ENCODE data around the gene HOXA7. TPM values are rescaled to one million over a fixed set of nuclear protein-coding genes. Genes with fewer than 3 reads are reported as not detected.

HOXA7 gene
- total RNA-seq, 6 experiments from 2014 or later, result not detected

DNA sequence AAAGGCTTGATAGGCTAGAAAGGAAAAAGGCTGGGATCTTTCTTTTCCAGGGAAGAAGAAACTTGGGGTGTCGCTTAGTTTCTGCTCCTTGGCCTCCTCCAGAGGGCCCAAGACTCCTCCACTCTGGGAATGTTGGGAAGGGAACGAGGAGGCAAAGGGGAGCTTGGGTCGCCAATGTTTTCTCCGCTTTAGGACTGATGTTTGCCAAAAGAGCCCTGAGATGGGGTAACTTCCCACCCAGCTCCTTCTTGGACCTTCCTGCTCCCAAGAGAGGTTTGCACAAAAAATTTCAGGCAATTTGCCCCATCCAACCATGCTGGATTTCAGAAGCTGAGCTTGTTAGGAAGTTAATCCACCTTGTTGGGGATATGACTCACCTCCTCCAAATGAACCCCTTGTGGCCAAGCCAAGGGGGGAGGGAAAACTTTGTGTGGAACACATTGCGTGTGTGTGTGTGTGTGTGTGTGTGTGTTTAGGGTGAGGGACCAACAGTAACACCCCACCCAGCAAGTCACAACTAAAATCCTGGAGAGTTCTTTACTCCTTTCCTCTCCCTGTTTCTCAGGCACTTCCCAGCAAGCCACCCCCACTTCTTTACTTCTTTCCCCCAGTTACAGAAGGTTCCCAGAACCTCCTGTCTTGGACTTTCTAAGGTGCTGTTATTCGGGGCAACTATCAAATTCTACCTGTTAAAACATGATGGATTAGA lies 45.3 kb downstream of the HOXA7 start:
- WGBS (ENCODE audit: insufficient coverage, low coverage, low lambda C conversion rate, missing lambda C conversion rate), result 19% methylated on average over 3 of the region's 6 CpGs
- Histone ChIP-seq H3K36me3 (no peaks in the 10 kb centered on the region), H3K4me3 (no peak overlapping the region), H3K27me3 (peaks cover 0 to 13% of the 10 kb centered on the region in 2 donors), H3K27ac (peak overlapping the region in 2 of 3 donors; percentile 25 to 65), H3K9me3 (no peaks in the 10 kb centered on the region), H3K4me1 (peaks cover 0 to 4% (median 0%) of the 10 kb centered on the region in 4 donors)
- ATAC-seq (no peak), DNase-seq (no peak)
- intact Hi-C loops (cut with DNase I), result no loop called here
- TF ChIP-seq, protein P1, sequence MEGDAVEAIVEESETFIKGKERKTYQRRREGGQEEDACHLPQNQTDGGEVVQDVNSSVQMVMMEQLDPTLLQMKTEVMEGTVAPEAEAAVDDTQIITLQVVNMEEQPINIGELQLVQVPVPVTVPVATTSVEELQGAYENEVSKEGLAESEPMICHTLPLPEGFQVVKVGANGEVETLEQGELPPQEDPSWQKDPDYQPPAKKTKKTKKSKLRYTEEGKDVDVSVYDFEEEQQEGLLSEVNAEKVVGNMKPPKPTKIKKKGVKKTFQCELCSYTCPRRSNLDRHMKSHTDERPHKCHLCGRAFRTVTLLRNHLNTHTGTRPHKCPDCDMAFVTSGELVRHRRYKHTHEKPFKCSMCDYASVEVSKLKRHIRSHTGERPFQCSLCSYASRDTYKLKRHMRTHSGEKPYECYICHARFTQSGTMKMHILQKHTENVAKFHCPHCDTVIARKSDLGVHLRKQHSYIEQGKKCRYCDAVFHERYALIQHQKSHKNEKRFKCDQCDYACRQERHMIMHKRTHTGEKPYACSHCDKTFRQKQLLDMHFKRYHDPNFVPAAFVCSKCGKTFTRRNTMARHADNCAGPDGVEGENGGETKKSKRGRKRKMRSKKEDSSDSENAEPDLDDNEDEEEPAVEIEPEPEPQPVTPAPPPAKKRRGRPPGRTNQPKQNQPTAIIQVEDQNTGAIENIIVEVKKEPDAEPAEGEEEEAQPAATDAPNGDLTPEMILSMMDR (IDR thresholded peaks at IDR 0.05), result no peak
- no peak for TF ChIP-seq POLR2A (IDR thresholded peaks at IDR 0.05)

DNA sequence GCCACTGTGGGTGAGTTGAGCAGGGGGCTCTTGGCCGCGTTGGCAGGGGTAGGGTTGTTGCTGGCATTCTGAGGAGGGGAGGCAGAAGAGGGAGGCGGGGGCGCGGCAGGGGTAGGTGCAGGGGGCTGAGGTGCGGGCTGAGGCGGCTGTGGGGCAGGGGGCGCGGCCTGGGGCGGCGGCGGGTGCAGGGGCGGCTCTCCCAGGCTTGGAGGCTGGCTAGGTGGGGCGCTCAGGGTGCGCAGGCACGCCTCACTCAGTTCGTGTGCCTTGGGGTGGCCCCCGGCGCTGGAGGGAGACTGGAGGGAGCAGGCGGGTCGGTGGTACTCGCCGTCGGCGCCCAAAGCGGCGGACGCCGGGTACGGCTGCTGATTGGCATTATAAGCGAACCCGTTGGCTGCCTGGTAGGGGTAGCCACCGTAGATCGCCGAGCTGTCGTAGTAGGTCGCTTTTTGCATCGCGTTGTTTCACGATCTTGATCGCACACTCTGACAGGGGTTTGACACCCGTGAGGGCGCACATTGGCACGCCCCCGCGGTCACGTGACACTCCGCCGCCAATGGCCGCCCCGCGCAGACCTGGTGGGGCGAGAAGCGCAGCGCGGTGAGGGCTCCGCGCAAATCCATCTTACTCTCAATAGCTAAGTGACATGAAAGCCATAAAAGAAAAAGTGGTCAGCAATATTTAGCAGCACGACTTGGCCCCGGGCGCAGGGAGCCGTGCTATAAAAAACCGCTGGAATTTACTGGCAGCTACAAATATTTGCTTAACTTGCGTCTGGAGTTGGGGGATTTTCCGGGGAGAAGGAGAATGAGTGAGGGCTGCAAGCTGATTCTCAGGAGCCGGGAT lies 46.1 kb downstream of the HOXA7 start:
- peaks cover 0 to 10% of the 10 kb centered on the region in 2 donors for H3K27me3 ChIP-seq
- H3K27ac ChIP-seq, result peak overlapping the region in 1 of 3 donors; percentile 65
- intact Hi-C loops (cut with DNase I), result no loop called here
- no peak overlapping the region for H3K4me3 ChIP-seq
- no peaks in the 10 kb centered on the region for H3K9me3 ChIP-seq
- peaks cover 0 to 4% (median 0%) of the 10 kb centered on the region in 4 donors for H3K4me1 ChIP-seq
- no peak for DNase-seq
- H3K36me3 ChIP-seq, result no peaks in the 10 kb centered on the region
- TF ChIP-seq, protein P1 (IDR thresholded peaks at IDR 0.05), result no peak
- no peak for TF ChIP-seq POLR2A (IDR thresholded peaks at IDR 0.05)
- no peak for ATAC-seq
- 37% methylated on average over 21 of the region's 66 CpGs for WGBS (ENCODE audit: insufficient coverage, low coverage, low lambda C conversion rate, missing lambda C conversion rate)

DNA sequence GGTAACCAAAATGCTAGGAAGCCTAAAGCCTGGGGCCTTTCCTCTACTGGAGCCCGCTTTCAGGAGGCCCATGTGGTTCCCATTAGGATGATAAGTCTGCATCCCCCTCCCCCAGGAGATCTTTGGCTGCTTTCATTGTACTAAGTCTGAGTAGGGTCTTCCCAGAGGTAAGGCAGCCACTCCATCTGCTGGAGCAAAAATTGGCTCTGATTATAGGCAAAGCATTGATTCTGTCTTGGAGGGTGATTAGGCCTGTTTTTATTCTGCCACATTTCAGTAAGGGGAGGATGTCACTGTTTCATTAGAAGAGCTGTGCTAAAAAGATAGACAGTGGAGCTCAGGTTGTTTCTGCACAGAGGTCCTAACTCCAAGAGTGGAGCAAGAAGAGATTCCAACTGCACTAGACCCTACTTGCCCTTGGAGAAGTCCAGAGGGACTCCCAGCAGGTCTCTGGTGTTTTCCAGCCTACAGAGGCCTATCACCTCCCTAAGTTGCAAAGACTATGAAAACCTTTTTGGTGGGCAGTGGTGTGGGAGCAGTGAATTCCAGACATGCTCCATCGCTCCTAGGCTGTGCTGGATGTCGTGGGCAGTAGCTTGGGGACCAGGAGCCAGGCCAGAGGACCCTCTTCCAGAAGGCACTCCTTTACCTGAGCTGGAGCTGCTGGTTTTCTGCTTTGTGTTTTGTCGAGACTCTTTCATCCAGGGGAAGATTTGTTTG lies 46.8 kb downstream of the HOXA7 start:
- intact Hi-C loops (cut with DNase I), result no loop called here
- no peak for DNase-seq
- 67% methylated on average over 1 of the region's 4 CpGs for WGBS (ENCODE audit: insufficient coverage, low coverage, low lambda C conversion rate, missing lambda C conversion rate)
- Histone ChIP-seq H3K4me1 (peaks cover 0 to 4% (median 0%) of the 10 kb centered on the region in 4 donors), H3K9me3 (no peaks in the 10 kb centered on the region), H3K36me3 (no peaks in the 10 kb centered on the region), H3K27me3 (peaks cover 0 to 10% of the 10 kb centered on the region in 2 donors), H3K4me3 (no peak overlapping the region), H3K27ac (peak overlapping the region in 1 of 3 donors; percentile 65)
- TF ChIP-seq POLR2A (IDR thresholded peaks at IDR 0.05), result no peak
- TF ChIP-seq, protein P1 (IDR thresholded peaks at IDR 0.05), result no peak
- ATAC-seq, result no peak

DNA sequence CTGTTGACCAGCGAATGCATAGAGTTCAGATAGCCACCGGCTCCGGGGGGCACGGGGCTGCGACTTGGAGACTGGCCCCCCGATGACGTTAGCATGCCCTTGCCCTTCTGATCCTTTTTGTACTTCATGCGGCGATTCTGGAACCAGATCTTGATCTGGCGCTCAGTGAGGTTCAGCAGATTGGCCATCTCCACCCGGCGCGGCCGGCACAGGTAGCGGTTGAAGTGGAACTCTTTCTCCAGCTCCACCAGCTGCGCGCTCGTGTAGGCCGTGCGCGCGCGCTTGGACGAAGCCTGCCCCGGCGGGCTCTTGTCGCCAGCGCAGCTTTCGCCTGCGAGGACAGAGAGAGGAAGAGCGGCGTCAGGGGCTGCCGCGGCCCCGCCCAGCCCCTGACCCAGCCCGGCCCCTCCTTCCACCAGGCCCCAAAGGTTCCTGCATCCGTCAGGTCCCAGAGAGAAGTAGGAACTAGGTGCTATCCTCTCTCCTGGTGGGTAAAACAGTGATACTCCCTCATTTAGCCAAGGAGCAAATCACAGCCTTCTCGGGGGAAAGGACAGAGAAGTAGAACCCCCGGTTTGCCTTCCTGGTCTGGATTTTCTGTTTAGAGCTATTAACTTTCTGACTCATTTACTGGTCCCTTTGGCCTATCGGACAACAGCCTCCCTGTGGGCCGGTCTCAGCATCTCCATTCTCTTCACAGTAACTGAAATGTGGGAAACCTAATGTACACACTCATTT lies 47.9 kb downstream of the HOXA7 start:
- peak overlapping the region; percentile 31 to 74 (median 65) for H3K27ac ChIP-seq
- H3K4me3 ChIP-seq, result no peak overlapping the region
- peaks cover 0 to 4% (median 0%) of the 10 kb centered on the region in 4 donors for H3K4me1 ChIP-seq
- H3K36me3 ChIP-seq, result no peaks in the 10 kb centered on the region
- TF ChIP-seq POLR2A (IDR thresholded peaks at IDR 0.05), result peak; percentile 31
- TF ChIP-seq, protein P1 (IDR thresholded peaks at IDR 0.05), result no peak
- H3K27me3 ChIP-seq, result peaks cover 0 to 10% of the 10 kb centered on the region in 2 donors
- intact Hi-C loops (cut with DNase I), result no loop called here
- no peaks in the 10 kb centered on the region for H3K9me3 ChIP-seq
- DNase-seq, result peak in 2 of 3 donors; percentile 57 to 66
- ATAC-seq, result peak; percentile 66 to 72 (median 70)
- WGBS (ENCODE audit: insufficient coverage, low coverage, low lambda C conversion rate, missing lambda C conversion rate), result 41% methylated on average over 12 of the region's 41 CpGs
